K562 (cell line): Measurements from ENCODE around the gene SORCS2. TPM values are rescaled to one million over a fixed set of nuclear protein-coding genes. Genes with fewer than 3 reads are reported as not detected.

Experiments used
- ATAC-seq: fragments of 200-7000 bp; cut with Tn5 transposase; 3 replicates; pipeline ENCODE4 v1.9.1; 2020; ENCODE audit warnings: moderate library complexity
- BruUV-seq: library from RNA; stranded (reverse); fragments of 400-500 nt; replicated peaks from 2 replicates; lab custom pipeline; 2021; lab: Mats Ljungman, UMichigan
- CTCF ChIA-PET: fragments of 300-600 bp; formaldehyde crosslinking; extraction: SDS; loops from one replicate; lab custom pipeline; 2021; ENCODE audit warnings: low intra/inter-chr PET ratio; lab: Yijun Ruan, JAX
- POLR2A ChIA-PET: fragments of 300-600, 350-650 bp; sonication (Branson Sonifier 250); formaldehyde crosslinking; extraction: SDS; loops from one replicate; lab custom pipeline; 2021; ENCODE audit warnings: antibody characterized with exemption, inconsistent platforms; lab: Yijun Ruan, JAX
- DNase-seq, 4 experiments: peaks; one replicate each; pipeline versions ENCODE4 v3.0.0 to v3.0.0-alpha.2; 2011 to 2018; ENCODE audit warnings: low spot score in 3 of 4, mixed read lengths in 3 of 4; ENCODE audit errors: extremely low read depth in 1 of 4
- FAIRE-seq: peaks from 2 replicates; lab custom pipeline; 2011; peaks lifted over from hg19 to GRCh38; lab: Jason Lieb, UNC
- H2AFZ ChIP-seq: 2 replicates; pipeline ENCODE4 v1.6.0; 2011; ENCODE audit warnings: low read depth, low read length, control low read depth, inconsistent platforms
- H3K27ac ChIP-seq: fragments of 200-600 bp; 3 replicates; pipeline ENCODE4 v1.8.0; 2011; ENCODE audit warnings: low read depth, mild to moderate bottlenecking, control low read depth, inconsistent platforms, low read length, moderate library complexity, mixed read lengths; ENCODE audit errors: extremely low read depth
- H3K27me3 ChIP-seq, 2 experiments: fragments of 300-600 bp in 1 of 2; 2 replicates in 1 of 2; 3 replicates in 1 of 2; pipeline versions ENCODE4 v1.6.0 to v1.8.0; 2011; ENCODE audit warnings: inconsistent platforms in 2 of 2, low read length in 2 of 2, mild to moderate bottlenecking in 1 of 2, mixed read lengths in 1 of 2, moderate library complexity in 1 of 2; ENCODE audit not compliant: control insufficient read depth in 2 of 2, insufficient read depth in 2 of 2
- H3K36me3 ChIP-seq: fragments of 300-600 bp; 3 replicates; pipeline ENCODE4 v1.8.0; 2011; ENCODE audit warnings: mild to moderate bottlenecking, low read length, inconsistent platforms; ENCODE audit not compliant: control insufficient read depth, insufficient read depth
- H3K4me1 ChIP-seq, 2 experiments: fragments of 200-600 bp in 1 of 2; replicated peaks in 1 of 2; 2 replicates in 1 of 2; 3 replicates in 1 of 2; pipeline versions ENCODE4 v1.5.1 to v1.8.0; 2011; ENCODE audit warnings: inconsistent platforms in 2 of 2, low read length in 2 of 2, mild to moderate bottlenecking in 1 of 2, mixed read lengths in 1 of 2, moderate library complexity in 1 of 2; ENCODE audit not compliant: control insufficient read depth in 2 of 2, insufficient read depth in 2 of 2
- H3K4me2 ChIP-seq: 2 replicates; pipeline ENCODE4 v1.6.1; 2011; ENCODE audit warnings: low read length, control low read depth, inconsistent platforms, mixed read lengths; ENCODE audit not compliant: insufficient read depth
- H3K4me3 ChIP-seq: fragments of 200-600 bp; sonication (generic), shearing (Covaris generic); 2 replicates; pipeline ENCODE4 v1.5.1; 2016; ENCODE audit warnings: control low read depth, inconsistent platforms
- H3K79me2 ChIP-seq: fragments of 200-600 bp; 3 replicates; pipeline ENCODE4 v1.8.0; 2011; ENCODE audit warnings: low read length, inconsistent platforms; ENCODE audit not compliant: control insufficient read depth, insufficient read depth
- H3K9ac ChIP-seq, 2 experiments: 2 replicates each; pipeline versions ENCODE4 v1.6.0 to v1.6.1; 2011; ENCODE audit warnings: low read depth in 2 of 2, low read length in 2 of 2, control low read depth in 1 of 2, inconsistent platforms in 1 of 2, mild to moderate bottlenecking in 1 of 2, mixed read lengths in 1 of 2; ENCODE audit not compliant: insufficient read depth in 1 of 2
- H3K9me1 ChIP-seq: one replicate; pipeline ENCODE4 v1.6.0; 2011; ENCODE audit warnings: inconsistent platforms, mild to moderate bottlenecking, low read length, moderate library complexity; ENCODE audit not compliant: control insufficient read depth, insufficient read depth
- H3K9me3 ChIP-seq: replicated peaks from 2 replicates; pipeline ENCODE4 v1.5.1; 2011; ENCODE audit warnings: low read depth, low read length, inconsistent platforms; ENCODE audit not compliant: control insufficient read depth, insufficient read depth
- H4K20me1 ChIP-seq: replicated peaks from 2 replicates; pipeline ENCODE4 v1.6.1; 2011; ENCODE audit warnings: low read length, inconsistent platforms, mixed read lengths; ENCODE audit not compliant: control insufficient read depth, insufficient read depth
- ARID2 ChIP-seq: fragments of 450-650 bp; IDR thresholded peaks from 2 replicates; pipeline ENCODE4 v1.6.1; 2017; ENCODE audit warnings: antibody characterized with exemption, mild to moderate bottlenecking
- BACH1 ChIP-seq: fragments of 200-800 bp; sonication (Bioruptor generic); IDR thresholded peaks from 2 replicates; pipeline ENCODE4 v1.6.1; 2016; ENCODE audit warnings: missing genetic modification characterization, missing compliant biosample characterization
- CTCFL ChIP-seq: IDR thresholded peaks from 2 replicates; pipeline ENCODE4 v1.6.1; 2011; ENCODE audit warnings: borderline replicate concordance, low read depth, mild to moderate bottlenecking, moderate library complexity, low read length; ENCODE audit not compliant: insufficient read depth, poor library complexity, severe bottlenecking
- E2F3 ChIP-seq: fragments of 250-450 bp; sonication (Bioruptor Pico); IDR thresholded peaks from 2 replicates; pipeline ENCODE4 v1.4.0; 2020; ENCODE audit warnings: mild to moderate bottlenecking
- ELF4 ChIP-seq: fragments of 450-650 bp; formaldehyde crosslinking; IDR thresholded peaks from 2 replicates; pipeline ENCODE4 v1.4.0; 2022; ENCODE audit warnings: missing genetic modification characterization
- ETV5 ChIP-seq: sonication (generic); formaldehyde crosslinking; IDR thresholded peaks from 2 replicates; pipeline ENCODE4 v1.4.0; 2020; ENCODE audit warnings: low read depth, mild to moderate bottlenecking, missing genetic modification reagents
- FOS ChIP-seq: IDR thresholded peaks from 3 replicates; pipeline ENCODE4 v1.6.1; 2011; ENCODE audit not compliant: insufficient read length; ENCODE audit errors: extremely low read depth
- MEF2A ChIP-seq: IDR thresholded peaks from 2 replicates; pipeline ENCODE4 v1.6.1; 2011; ENCODE audit warnings: low read depth, mild to moderate bottlenecking, low read length, moderate library complexity; ENCODE audit not compliant: control insufficient read depth
- NRF1 ChIP-seq, 2 experiments: fragments of 450-650 bp; IDR thresholded peaks in 1 of 2; conservative IDR thresholded peaks in 1 of 2; 2 replicates each; pipeline ENCODE4 v1.6.1; 2014; ENCODE audit warnings: mild to moderate bottlenecking in 2 of 2
- RBM25 ChIP-seq: fragments of 200-400 bp; formaldehyde crosslinking; IDR thresholded peaks from 2 replicates; pipeline ENCODE4 v1.6.1; 2018; ENCODE audit warnings: low read length, low read depth, moderate library complexity; ENCODE audit not compliant: severe bottlenecking
- ZNF134 ChIP-seq: fragments of 250-450 bp; sonication (Bioruptor Pico); conservative IDR thresholded peaks from 2 replicates; pipeline ENCODE4 v1.4.0; 2020
- ZNF398 ChIP-seq: fragments of 250-450 bp; sonication (Bioruptor Pico); IDR thresholded peaks from 2 replicates; pipeline ENCODE4 v1.8.0; 2021; ENCODE audit warnings: moderate library complexity, mild to moderate bottlenecking, inconsistent platforms
- WGBS: fragments of 100-300 bp; shearing (Covaris generic); methylation state at CpG from one replicate; pipeline ENCODE4 v1.1.6; 2016; ENCODE audit warnings: low coverage, mixed read lengths; ENCODE audit not compliant: insufficient coverage; ENCODE audit errors: missing lambda C conversion rate; 5-methylcytosine and 5-hydroxymethylcytosine counted together
- in situ Hi-C: fragments of 300-500 bp; cut with MboI; formaldehyde crosslinking; loops from 4 replicates; pipeline ENCODE4 v1.15.0; 2018; ENCODE audit warnings: inconsistent platforms, mixed read lengths
- intact Hi-C: fragments of 100-400 bp; cut with micrococcal nuclease; formaldehyde crosslinking; loops from 2 replicates; pipeline ENCODE4 v1.14.2; 2022
- polyA plus RNA-seq, 8 experiments: library from polyadenylated mRNA; depleted of rRNA in 4 of 8; stranded (reverse) in 5 of 8; unstranded in 3 of 8; fragments of >200 nt; fragmentation: Nextera tagmentation in 2 of 8; fragmentation: Illumina TruSeq in 1 of 8; extraction: Ambion mirVana in 2 of 8; extraction: Trizol in 1 of 8; gene quantifications; 2 replicates each; pipeline versions ENCODE4 v1.2.1 to v1.2.3, GENCODE V29; 2011 to 2014; ENCODE audit warnings: inconsistent platforms in 1 of 8, missing spikeins in 1 of 8
- total RNA-seq, 7 experiments: library from RNA; depleted of rRNA in 6 of 7; stranded (reverse); fragments of >200 nt in 6 of 7; fragmentation: Illumina TruSeq in 2 of 7; extraction: Trizol in 2 of 7; gene quantifications; 2 replicates each; pipeline versions ENCODE4 v1.2.1 to v1.2.3, GENCODE V29; 2011 to 2021; ENCODE audit warnings: low replicate concordance in 1 of 7

The SORCS2 gene
- total and polyA plus RNA-seq, 9 of the 15 experiments (the other 6 are each of a cell fraction or from before 2014, with no cell fraction given), result not detected

- Histone ChIP-seq H3K36me3 (no peaks in the 10 kb centered on the region), H3K4me2 (no peak overlapping the region), H3K9me3 (no peaks in the 10 kb centered on the region), H3K4me1 (no peaks in the 10 kb centered on the region; a peak in 1 of 5 replicates), H3K27ac (no peak overlapping the region), H3K9ac (no peak overlapping the region), H2AFZ (no peak overlapping the region), H3K27me3 (peaks cover 13 to 45% of the 10 kb centered on the region in 2 experiments; a peak in 4 of 5 replicates), H3K9me1 (no peaks in the 10 kb centered on the region), H3K4me3 (no peak overlapping the region), H4K20me1 (peaks cover 19% of the 10 kb centered on the region), H3K79me2 (no peaks in the 10 kb centered on the region)
- CTCF ChIA-PET, result interaction anchor here (0.6 kb wide), 1 partner anchor 1242 kb away, joined by 3 read pairs; no protein-coding TSS in a partner anchor
- DNase-seq, result no peak
- no peak for FAIRE-seq
- WGBS, result 0% methylated on average over 10 of the region's 10 CpGs
- POLR2A ChIA-PET, result no interaction called here
- ATAC-seq, result no peak
- no TSS peak for BruUV-seq
- intact Hi-C loops, result no loop called here
- in situ Hi-C loops, result no loop called here
- peak; percentile 60 for TF ChIP-seq RBM25
- no peak for TF ChIP-seq ETV5
Measured at GRCh38 chr4:7512946-7513345, 320.6 kb downstream of the SORCS2 start.

GRCh38 chr4:7513671-7514070, 321.3 kb downstream of the SORCS2 start:
- BruUV-seq, result no TSS peak
- Histone ChIP-seq H3K9me1 (no peaks in the 10 kb centered on the region), H3K36me3 (no peaks in the 10 kb centered on the region), H3K79me2 (no peaks in the 10 kb centered on the region), H3K27me3 (peaks cover 13 to 52% of the 10 kb centered on the region in 2 experiments; a peak in 4 of 5 replicates), H2AFZ (no peak overlapping the region), H3K9ac (no peak overlapping the region), H4K20me1 (peaks cover 27% of the 10 kb centered on the region), H3K4me3 (no peak overlapping the region), H3K27ac (no peak overlapping the region), H3K4me1 (no peaks in the 10 kb centered on the region; a peak in 1 of 5 replicates), H3K9me3 (no peaks in the 10 kb centered on the region), H3K4me2 (no peak overlapping the region)
- CTCF ChIA-PET, result interaction anchor here (0.6 kb wide), 1 partner anchor 1242 kb away, joined by 3 read pairs; no protein-coding TSS in a partner anchor
- POLR2A ChIA-PET, result interaction anchor here (1.1 kb wide), 1 partner anchor 10 kb away, joined by 3 read pairs; no protein-coding TSS in a partner anchor
- DNase-seq, result no peak
- intact Hi-C loops (no loop called here), in situ Hi-C loops (no loop called here)
- no peak for ATAC-seq
- no peak for FAIRE-seq
- 0% methylated on average over 12 of the region's 12 CpGs for WGBS
- no peak for TF ChIP-seq MEF2A
- TF ChIP-seq ELF4, result no peak
- no peak for TF ChIP-seq ZNF398 (CRISPR knock-in tag)
- no peak for TF ChIP-seq CTCFL
- TF ChIP-seq ZNF134, result no peak
- no peak for TF ChIP-seq NRF1 (conservative IDR thresholded peaks at IDR 0.05 in 1 of 2, IDR thresholded peaks at IDR 0.05 in 1 of 2)
- TF ChIP-seq ARID2, result no peak
- TF ChIP-seq E2F3 (CRISPR knock-in tag), result no peak
- TF ChIP-seq BACH1 (tag), result no peak
- TF ChIP-seq FOS, result no peak
